ENCODE data around the gene CACNA1E.

- TF ChIP-seq EZH2 (IDR thresholded peaks at IDR 0.05; ENCODE audit: borderline replicate concordance, insufficient read depth, low read depth, low read length, poor library complexity, severe bottlenecking): no peak
- no peak for TF ChIP-seq CTCF (IDR thresholded peaks at IDR 0.05)
These were observed 147.5 kb downstream of the CACNA1E start for GRCh38 chr1:181630838-181631237.
